ENCODE measurements around the gene TUBD1.

TUBD1 gene

GRCh38 chr17:59814685-59815084 is 78.1 kb downstream of the TUBD1 start:
- DNase-seq (ENCODE audit: low read depth): no peak

DNA sequence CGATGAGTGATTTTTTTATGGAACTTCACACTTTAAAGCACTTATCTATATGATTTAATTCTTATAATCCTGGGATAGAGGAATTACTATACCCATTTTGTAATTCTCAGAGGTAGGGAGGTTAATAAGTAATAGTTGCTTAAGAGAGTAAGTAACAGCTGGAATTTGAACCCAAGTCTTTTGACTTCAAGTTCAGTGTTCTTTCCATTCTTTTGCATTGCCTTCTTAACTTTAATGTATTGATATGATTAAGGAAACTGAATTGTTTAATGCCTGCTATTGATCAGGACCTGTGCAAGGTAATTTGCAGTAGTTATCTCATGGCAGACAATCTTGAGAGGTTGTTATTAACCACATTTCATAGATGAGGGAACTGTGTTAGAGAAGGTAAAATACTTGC is 78.5 kb downstream of the TUBD1 start:
- no peak for DNase-seq (ENCODE audit: low read depth)

DNA sequence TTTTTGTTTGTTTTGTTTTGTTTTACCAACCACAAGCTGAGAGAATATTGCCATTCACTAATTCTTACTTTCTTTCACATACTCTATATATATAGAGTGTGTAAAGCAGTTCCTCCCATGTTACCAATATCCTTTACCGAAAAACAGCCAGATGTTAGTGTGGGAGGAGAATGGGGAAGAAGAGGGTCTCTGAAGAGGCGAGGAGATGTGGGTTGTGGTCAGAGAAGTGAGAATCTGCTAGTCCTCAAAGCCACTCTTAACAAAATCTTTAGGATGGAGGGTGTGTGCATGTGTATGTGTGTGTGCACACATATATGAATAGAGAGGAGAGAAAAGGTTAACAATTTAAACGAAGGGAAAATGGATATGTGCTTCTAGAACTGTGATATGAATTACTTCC is 80.6 kb downstream of the TUBD1 start:
- no peak for DNase-seq (ENCODE audit: low read depth)

GRCh38 chr17:59811209-59811608 is 81.5 kb downstream of the TUBD1 start:
- DNase-seq (ENCODE audit: low read depth): no peak

DNA sequence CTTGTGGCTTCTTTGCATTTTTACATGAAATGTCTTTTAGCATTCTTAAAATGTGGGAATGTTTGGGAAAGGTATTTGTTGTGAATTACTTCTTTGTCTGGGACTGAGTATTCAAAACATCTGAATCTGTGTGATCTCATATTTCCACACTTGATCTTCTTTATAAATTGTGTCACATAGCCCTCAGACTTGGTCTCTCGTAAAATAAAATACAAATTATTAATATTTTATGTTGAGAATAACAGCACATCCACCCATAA is 81.9 kb downstream of the TUBD1 start:
- no peak for DNase-seq (ENCODE audit: low read depth)

Data from activated T-cell treated with anti-CD3 and anti-CD28 coated beads for 48 hours (primary cell).